HG03045 (cell line): ENCODE results near the gene PRRC2A.
A peak's percentile ranks its signal among the peaks of the same experiment; 100 is the strongest.
"Not testable (repeated sequence)": the region's sequence is repeated elsewhere in the genome, so short reads cannot be mapped to it uniquely, and the experiment has no call there.

ENCODE experiments used
- ATAC-seq: cut with Tn5 transposase; IDR thresholded peaks from one replicate; pipeline ENCODE4 v1.9.1; 2021; ENCODE audit warnings: mild to moderate bottlenecking, moderate library complexity; ENCODE audit not compliant: unreplicated experiment

PRRC2A gene

GRCh38 chr6:31585491-31585890 lies 35.0 kb upstream of the PRRC2A start:
- no peak for ATAC-seq

GRCh38 chr6:31586008-31586407 lies 34.5 kb upstream of the PRRC2A start, which contains the start of gene LST1:
Gene LST1 (plus strand): TSS chr6:31586277. CDS start chr6:31587300, 1,023 bp downstream.
- ATAC-seq: no peak

- ATAC-seq: no peak
These were observed 33.8 kb upstream of the PRRC2A start for GRCh38 chr6:31586599-31587281.

GRCh38 chr6:31587791-31588777 lies 32.4 kb upstream of the PRRC2A start:
- ATAC-seq: no peak

- ATAC-seq: no peak
These were observed 31.5 kb upstream of the PRRC2A start for GRCh38 chr6:31588871-31589650.

- ATAC-seq: not testable (repeated sequence)
These were observed 29.8 kb upstream of the PRRC2A start for GRCh38 chr6:31590691-31591090.

- no peak for ATAC-seq
These were observed 28.1 kb upstream of the PRRC2A start for GRCh38 chr6:31592396-31592771.

- no peak for ATAC-seq
These were observed 23.5 kb upstream of the PRRC2A start for GRCh38 chr6:31597006-31597405.

GRCh38 chr6:31607317-31607716 lies 13.2 kb upstream of the PRRC2A start:
- ATAC-seq: no peak

- ATAC-seq: no peak
These were observed 10.8 kb upstream of the PRRC2A start for GRCh38 chr6:31609519-31610406.

GRCh38 chr6:31610968-31611367 lies 9.5 kb upstream of the PRRC2A start:
- no peak for ATAC-seq

- no peak for ATAC-seq
These were observed 6.4 kb upstream of the PRRC2A start for GRCh38 chr6:31614075-31614619.

GRCh38 chr6:31614684-31615578 lies 5.6 kb upstream of the PRRC2A start, which contains the start of gene AIF1:
Gene AIF1 (plus strand): TSS chr6:31615234. CDS start chr6:31615330, 96 bp downstream.
- no peak for ATAC-seq

GRCh38 chr6:31615748-31616147 lies 4.8 kb upstream of the PRRC2A start:
- ATAC-seq: no peak

- ATAC-seq: no peak
These were observed 3.5 kb upstream of the PRRC2A start for GRCh38 chr6:31617010-31617409.

- peak; percentile 84 for ATAC-seq
These were observed 520 bp upstream of the PRRC2A start for GRCh38 chr6:31619805-31620585.

GRCh38 chr6:31621320-31621939 lies 915 bp downstream of the PRRC2A start:
- no peak for ATAC-seq
